Small intestine (tissue), 7 donors: ENCODE results near the gene IQCE. TPM values are rescaled to one million over a fixed set of nuclear protein-coding genes. Genes with fewer than 3 reads are reported as not detected.
"Not testable (repeated sequence)": the region's sequence is repeated elsewhere in the genome, so short reads cannot be mapped to it uniquely, and the experiment has no call there.

Experiments used
- DNase-seq, 2 donors: peaks; one replicate each; pipeline versions ENCODE4 v3.0.0 to v3.0.0-alpha.2; 2013
- FAIRE-seq: peaks from 2 replicates; lab custom pipeline; 2012; peaks lifted over from hg19 to GRCh38; lab: Jason Lieb, UNC
- H3K27ac ChIP-seq, 3 donors: one replicate each; pipeline ENCODE4 v1.5.1; 2013; ENCODE audit warnings: low read length in 2 of 3, mild to moderate bottlenecking in 2 of 3, control low read depth in 1 of 3, inconsistent platforms in 1 of 3, low read depth in 1 of 3, moderate library complexity in 1 of 3
- H3K27me3 ChIP-seq, 3 donors: one replicate each; pipeline ENCODE4 v1.6.1; 2013; ENCODE audit warnings: low read length in 3 of 3, inconsistent platforms in 1 of 3; ENCODE audit not compliant: control insufficient read depth in 3 of 3, insufficient read depth in 3 of 3
- H3K36me3 ChIP-seq, 3 donors: one replicate each; pipeline ENCODE4 v1.6.1; 2013; ENCODE audit warnings: low read length in 3 of 3, inconsistent platforms in 1 of 3, low read depth in 1 of 3, mild to moderate bottlenecking in 1 of 3, moderate library complexity in 1 of 3; ENCODE audit not compliant: control insufficient read depth in 3 of 3, insufficient read depth in 2 of 3
- H3K4me1 ChIP-seq, 3 donors: one replicate each; pipeline ENCODE4 v1.6.1; 2013; ENCODE audit warnings: low read length in 2 of 3, inconsistent platforms in 1 of 3, low read depth in 1 of 3, mild to moderate bottlenecking in 1 of 3, moderate library complexity in 1 of 3; ENCODE audit not compliant: control insufficient read depth in 3 of 3, insufficient read depth in 2 of 3
- H3K4me3 ChIP-seq, 3 donors: one replicate each; pipeline ENCODE4 v1.5.1; 2013; ENCODE audit warnings: low read length in 3 of 3, control low read depth in 1 of 3, inconsistent platforms in 1 of 3, low read depth in 1 of 3, mild to moderate bottlenecking in 1 of 3, moderate library complexity in 1 of 3
- H3K9me3 ChIP-seq, 2 donors: one replicate each; pipeline ENCODE4 v1.6.1; 2013; ENCODE audit warnings: low read depth in 1 of 2, low read length in 1 of 2; ENCODE audit not compliant: control insufficient read depth in 2 of 2, insufficient read depth in 1 of 2
- WGBS, 3 donors: extraction: QIAGEN DNeasy Blood & Tissue Kit; methylation state at CpG; one replicate each; pipeline ENCODE4 v1.1.7; 2013; 5-methylcytosine and 5-hydroxymethylcytosine counted together
- polyA plus RNA-seq, 4 donors: library from polyadenylated mRNA; stranded (reverse) in 3 of 4; unstranded in 1 of 4; fragments of 200-250 nt in 3 of 4; fragments of 120-200 nt in 1 of 4; gene quantifications; one replicate each; pipeline versions ENCODE4 v1.2.1 to v1.2.3, GENCODE V29; 2013
- donor health status: healthy with polysubstance abuse.
- donor health status: control.
- donor health status: control.
- donor health status: Bipolar disorder and iron deficiency.
- donor health status: healthy.

The IQCE gene
- polyA plus RNA-seq, 4 donors: 10.4 to 20.8 (median 15.5) TPM

GRCh38 chr7:2528481-2529095, 30.2 kb upstream of the IQCE start:
- H3K27me3 ChIP-seq: no peaks in the 10 kb centered on the region
- H3K27ac ChIP-seq: peak overlapping the region in 2 of 3 donors; percentile 14 to 75
- no peaks in the 10 kb centered on the region for H3K9me3 ChIP-seq
- H3K4me1 ChIP-seq: peaks cover 9 to 82% (median 12%) of the 10 kb centered on the region in 3 donors
- H3K36me3 ChIP-seq: peaks cover 2 to 64% (median 3%) of the 10 kb centered on the region in 3 donors
- no peak for DNase-seq
- WGBS, 3 donors: 76 to 78% (median 77%) methylated on average over 18 of the region's 18 CpGs
- no peak overlapping the region for H3K4me3 ChIP-seq
- no peak for FAIRE-seq

GRCh38 chr7:2529161-2530070, 29.4 kb upstream of the IQCE start:
- 40 to 44% (median 41%) methylated on average over 22 to 30 of the region's 30 CpGs for WGBS, 3 donors
- FAIRE-seq (no peak), DNase-seq (peak; percentile 48 to 80)
- Histone ChIP-seq H3K4me1 (peaks cover 9 to 75% (median 12%) of the 10 kb centered on the region in 3 donors), H3K9me3 (no peaks in the 10 kb centered on the region), H3K36me3 (peaks cover 2 to 62% (median 3%) of the 10 kb centered on the region in 3 donors), H3K27me3 (no peaks in the 10 kb centered on the region), H3K4me3 (no peak overlapping the region), H3K27ac (peak overlapping the region; percentile 60 to 91 (median 75))

- H3K36me3 ChIP-seq: peaks cover 2 to 53% (median 3%) of the 10 kb centered on the region in 3 donors
- H3K9me3 ChIP-seq: no peaks in the 10 kb centered on the region
- DNase-seq (peak; percentile 57 to 60), FAIRE-seq (no peak)
- H3K4me1 ChIP-seq: peaks cover 7 to 66% (median 8%) of the 10 kb centered on the region in 3 donors
- H3K4me3 ChIP-seq: no peak overlapping the region
- WGBS, 3 donors: 30 to 51% (median 41%) methylated on average over 16 of the region's 16 CpGs
- H3K27me3 ChIP-seq: no peaks in the 10 kb centered on the region
- H3K27ac ChIP-seq: peak overlapping the region; percentile 38 to 91 (median 75)
Measured at GRCh38 chr7:2530071-2530987, 28.4 kb upstream of the IQCE start.

GRCh38 chr7:2530994-2531795, 27.6 kb upstream of the IQCE start:
- H3K27me3 ChIP-seq, H3K4me3 ChIP-seq, DNase-seq, FAIRE-seq, H3K9me3 ChIP-seq: not testable (repeated sequence)
- WGBS, 3 donors: 24 to 51% (median 32%) methylated on average over 15 to 40 of the region's 43 CpGs
- peaks cover 7 to 57% (median 8%) of the 10 kb centered on the region in 3 donors for H3K4me1 ChIP-seq
- H3K27ac ChIP-seq: peak overlapping the region; percentile 38 to 91 (median 75)
- peaks cover 2 to 44% (median 3%) of the 10 kb centered on the region in 3 donors for H3K36me3 ChIP-seq

- H3K9me3 ChIP-seq, H3K4me3 ChIP-seq, FAIRE-seq, H3K27me3 ChIP-seq, DNase-seq: not testable (repeated sequence)
- H3K36me3 ChIP-seq: peaks cover 0 to 39% (median 2%) of the 10 kb centered on the region in 3 donors
- peaks cover 7 to 52% (median 8%) of the 10 kb centered on the region in 3 donors for H3K4me1 ChIP-seq
- H3K27ac ChIP-seq: peak overlapping the region in 1 of 3 donors; percentile 2
- WGBS, 3 donors: 17 to 41% (median 41%) methylated on average over 7 to 15 of the region's 17 CpGs
Measured at GRCh38 chr7:2531796-2532110, 27.0 kb upstream of the IQCE start.

- Histone ChIP-seq H3K27ac (peak overlapping the region; percentile 20 to 48 (median 24)), H3K36me3 (peaks cover 0 to 33% (median 2%) of the 10 kb centered on the region in 3 donors), H3K4me1 (peaks cover 6 to 47% (median 8%) of the 10 kb centered on the region in 3 donors)
- not testable (repeated sequence) for FAIRE-seq, H3K27me3 ChIP-seq, H3K4me3 ChIP-seq, H3K9me3 ChIP-seq
- peak; percentile 73 to 75 for DNase-seq
- WGBS, 3 donors: 37 to 60% (median 43%) methylated on average over 9 to 12 of the region's 15 CpGs
Measured at GRCh38 chr7:2532199-2532772, 26.5 kb upstream of the IQCE start.

- Histone ChIP-seq H3K4me1 (peaks cover 3 to 41% (median 8%) of the 10 kb centered on the region in 3 donors), H3K36me3 (peaks cover 0 to 31% (median 3%) of the 10 kb centered on the region in 3 donors), H3K27ac (peak overlapping the region in 1 of 3 donors; percentile 51)
- not testable (repeated sequence) for DNase-seq, H3K9me3 ChIP-seq, H3K4me3 ChIP-seq, H3K27me3 ChIP-seq, FAIRE-seq
- WGBS, 3 donors: 90 to 93% (median 93%) methylated on average over 3 to 7 of the region's 8 CpGs
Measured at GRCh38 chr7:2532816-2533215, 26.0 kb upstream of the IQCE start.
